Adrenal gland (tissue), 12 donors: ENCODE data around the gene DNAJC11. TPM values are rescaled to one million over a fixed set of nuclear protein-coding genes. Genes with fewer than 3 reads are reported as not detected.
"Not testable (repeated sequence)": the region's sequence is repeated elsewhere in the genome, so short reads cannot be mapped to it uniquely, and the experiment has no call there.

Experiments
- DNase-seq, 7 donors: peaks; one replicate each; pipeline ENCODE4 v3.0.0-alpha.2; 2019 to 2020
- H3K27ac ChIP-seq, 5 donors: fragments of 200-600 bp; sonication (generic) in 4 of 5; 1 replicate in 3 of 5; 2 replicates in 2 of 5; pipeline versions ENCODE4 v1.5.1 to v1.8.0; 2016 to 2020; ENCODE audit warnings: mild to moderate bottlenecking in 1 of 5
- H3K27me3 ChIP-seq: fragments of 200-600 bp; 2 replicates; pipeline ENCODE4 v1.8.0; 2021
- H3K36me3 ChIP-seq, 2 donors: fragments of 200-600 bp; replicated peaks in 1 of 2; 1 replicate in 1 of 2; 2 replicates in 1 of 2; pipeline versions ENCODE4 v1.5.1 to v1.8.0; 2018 to 2022
- H3K4me1 ChIP-seq, 2 donors: fragments of 200-600 bp; replicated peaks in 1 of 2; 1 replicate in 1 of 2; 2 replicates in 1 of 2; pipeline versions ENCODE4 v1.5.1 to v1.8.0; 2018 to 2021
- H3K4me3 ChIP-seq, 4 donors: fragments of 200-600 bp; sonication (generic) in 3 of 4; one replicate each; pipeline ENCODE4 v1.5.1; 2016 to 2018
- H3K9me3 ChIP-seq, 3 donors: fragments of 200-600 bp; sonication (generic) in 1 of 3; replicated peaks in 1 of 3; 1 replicate in 2 of 3; 2 replicates in 1 of 3; pipeline versions ENCODE4 v1.5.1 to v1.8.0; 2016 to 2021
- CTCF ChIP-seq, 6 experiments: fragments of 450-650 bp in 4 of 6; fragments of 200-600 bp in 2 of 6; sonication (generic) in 1 of 6; IDR thresholded peaks; 1 replicate in 5 of 6; 2 replicates in 1 of 6; pipeline versions ENCODE4 v1.5.1 to v1.8.0; 2016 to 2021; ENCODE audit warnings: antibody characterized with exemption in 6 of 6, mild to moderate bottlenecking in 2 of 6, moderate library complexity in 1 of 6
- POLR2A ChIP-seq, 2 donors: fragments of 450-650 bp; IDR thresholded peaks; one replicate each; pipeline ENCODE4 v1.6.1; 2017; ENCODE audit warnings: antibody characterized with exemption in 2 of 2, mild to moderate bottlenecking in 2 of 2, moderate library complexity in 1 of 2
- WGBS, 4 donors: extraction: QIAGEN DNeasy Blood & Tissue Kit in 2 of 4; methylation state at CpG; one replicate each; pipeline versions ENCODE4 v1.1.5 to v1.1.7; 2013 to 2017; 5-methylcytosine and 5-hydroxymethylcytosine counted together
- intact Hi-C, 2 donors: fragments of 100-400 bp; cut with DNase I; formaldehyde crosslinking; loops; one replicate each; pipeline versions ENCODE4 v1.14.1 to v1.15.0; 2022 to 2023
- polyA plus RNA-seq, 3 donors: library from polyadenylated mRNA; stranded (reverse); fragments of 200-250 nt in 2 of 3; fragments of 350-450 nt in 1 of 3; fragmentation: Illumina TruSeq in 1 of 3; extraction: RNeasy Lipid Tissue Mini Kit (QIAGEN cat#74804) in 1 of 3; gene quantifications; one replicate each; pipeline ENCODE4 v1.2.3, GENCODE V29; 2013 to 2014
- total RNA-seq, 9 donors: library from RNA; depleted of rRNA in 4 of 9; stranded (reverse); fragments of >200 nt in 4 of 9; fragments of 120-200 nt in 1 of 9; fragmentation: NEBNext Ultra II Directional in 1 of 9; extraction: Animal tissue kit (Norgen Biotek cat#: 25700) in 1 of 9; gene quantifications; one replicate each; pipeline versions ENCODE4 v1.1.0 to v1.2.4, GENCODE V29; 2013 to 2023
- donor health status: healthy with polysubstance abuse.
- donor health status: Bipolar disorder and iron deficiency.
- donor health status: DM: yes; HTN: yes; CAD: no.
- donor health status: DM: no; HTN: no; CAD: no.
- donor health status: DM: no; HTN: no; CAD: no.
- donor health status: DM: yes; HTN: yes; CAD: no.

The DNAJC11 gene
- total and polyA plus RNA-seq, 12 donors, result 29.2 to 125 (median 61.9) TPM

- no peaks in the 10 kb centered on the region for H3K36me3 ChIP-seq
- TF ChIP-seq CTCF (IDR thresholded peaks at IDR 0.05), result no peak
- TF ChIP-seq POLR2A (IDR thresholded peaks at IDR 0.05), result no peak
- intact Hi-C loops, result no loop called here
- H3K9me3 ChIP-seq, result no peaks in the 10 kb centered on the region
- H3K4me1 ChIP-seq, result peaks cover 3 to 12% of the 10 kb centered on the region in 2 donors
- 82 to 89% (median 87%) methylated on average over 5 of the region's 5 CpGs for WGBS, 4 donors
- DNase-seq, result no peak
- H3K4me3 ChIP-seq, result no peak overlapping the region
- no peak overlapping the region for H3K27ac ChIP-seq
- no peaks in the 10 kb centered on the region for H3K27me3 ChIP-seq
Observed at GRCh38 chr1:6745073-6745472, 43.5 kb upstream of the DNAJC11 start.

- Histone ChIP-seq H3K9me3 (no peaks in the 10 kb centered on the region), H3K4me1 (peaks cover 3 to 12% of the 10 kb centered on the region in 2 donors), H3K27ac (peak overlapping the region in 4 of 5 donors; percentile 42 to 82 (median 64)), H3K27me3 (no peaks in the 10 kb centered on the region), H3K36me3 (no peaks in the 10 kb centered on the region), H3K4me3 (no peak overlapping the region)
- no peak for TF ChIP-seq CTCF (IDR thresholded peaks at IDR 0.05)
- peak; percentile 27 to 78 (median 51) for DNase-seq
- 42 to 49% (median 47%) methylated on average over 17 to 20 of the region's 20 CpGs for WGBS, 4 donors
- intact Hi-C loops, result no loop called here
Observed at GRCh38 chr1:6743189-6744101, 41.8 kb upstream of the DNAJC11 start.

GRCh38 chr1:6742676-6743188 lies 41.1 kb upstream of the DNAJC11 start:
- H3K9me3 ChIP-seq, H3K27me3 ChIP-seq, DNase-seq, H3K27ac ChIP-seq, H3K36me3 ChIP-seq, intact Hi-C loops, H3K4me3 ChIP-seq: not testable (repeated sequence)
- WGBS, 4 donors, result 75 to 91% (median 80%) methylated on average over 6 to 7 of the region's 7 CpGs
- peaks cover 3 to 12% of the 10 kb centered on the region in 2 donors for H3K4me1 ChIP-seq

GRCh38 chr1:6738987-6739676 lies 37.5 kb upstream of the DNAJC11 start:
- Histone ChIP-seq H3K4me1 (peaks cover 3 to 11% of the 10 kb centered on the region in 2 donors), H3K4me3 (no peak overlapping the region), H3K9me3 (no peaks in the 10 kb centered on the region), H3K36me3 (no peaks in the 10 kb centered on the region), H3K27ac (no peak overlapping the region), H3K27me3 (no peaks in the 10 kb centered on the region)
- TF ChIP-seq POLR2A (IDR thresholded peaks at IDR 0.05) (no peak), CTCF (IDR thresholded peaks at IDR 0.05) (no peak)
- DNase-seq, result no peak
- 76 to 93% (median 81%) methylated on average over 27 to 30 of the region's 30 CpGs for WGBS, 4 donors
- intact Hi-C loops, result loop anchor here in 1 of 2 donors (10.0 kb wide), 2 partner anchors 156 to 316 kb away; no protein-coding TSS in a partner anchor
